Measurements from ENCODE around the gene IRAK4. TPM values are rescaled to one million over a fixed set of nuclear protein-coding genes. Genes with fewer than 3 reads are reported as not detected.

The IRAK4 gene
- polyA plus RNA-seq, 1 donor (not counting 4 experiments of a cell fraction or from before 2014, with no cell fraction given) = 13.9 TPM

GRCh38 chr12:43835264-43835655 lies 76.5 kb downstream of the IRAK4 start:
- no peaks in the 10 kb centered on the region for H4K20me1 ChIP-seq (ENCODE audit: control insufficient read depth, extremely low read depth, insufficient read depth, low read length)
- H3K4me1 ChIP-seq (ENCODE audit: control insufficient read depth, extremely low read depth, insufficient read depth, low read length) = peaks cover 4% of the 10 kb centered on the region
- no peaks in the 10 kb centered on the region for H3K9me1 ChIP-seq (ENCODE audit: control insufficient read depth, extremely low read depth, insufficient read depth, low read length)
- FAIRE-seq = no peak
- H3K9me3 ChIP-seq (ENCODE audit: control insufficient read depth, low read depth, low read length) = no peaks in the 10 kb centered on the region
- peak overlapping the region; percentile 77 for H3K4me2 ChIP-seq (ENCODE audit: control insufficient read depth, extremely low read depth, insufficient read depth, low read depth, low read length)
- peak overlapping the region; percentile 8 for H2AFZ ChIP-seq (ENCODE audit: control insufficient read depth, low read length)
- dilution Hi-C loops (cut with MboI; ENCODE audit: extremely low pct_ligation_motif_present, low sequenced_read_pairs) = no loop called here
- H3K27me3 ChIP-seq (ENCODE audit: control insufficient read depth, extremely low read depth, insufficient read depth, low read length) = no peaks in the 10 kb centered on the region
- peaks cover 2% of the 10 kb centered on the region for H3K79me2 ChIP-seq (ENCODE audit: control insufficient read depth, insufficient read depth, low read length)
- no peaks in the 10 kb centered on the region for H3K36me3 ChIP-seq (ENCODE audit: control insufficient read depth in 2 of 2, extremely low read depth in 1 of 2, insufficient read depth in 2 of 2, low read length in 2 of 2)
- peak overlapping the region; percentile 86 for H3K9ac ChIP-seq (ENCODE audit: control insufficient read depth, extremely low read depth, insufficient read depth, low read length)
- TF ChIP-seq CTCF (optimal IDR thresholded peaks at IDR 0.05 in 1 of 3, IDR thresholded peaks at IDR 0.05 in 1 of 3, conservative IDR thresholded peaks at IDR 0.05 in 1 of 3; ENCODE audit: extremely low read depth in 1 of 3, insufficient read depth in 2 of 3, low read length in 3 of 3) (no peak), EZH2 (IDR thresholded peaks at IDR 0.05; ENCODE audit: low read length) (no peak)
- DNase-seq (ENCODE audit: low read depth, low spot score) = no peak
- H3K27ac ChIP-seq (ENCODE audit: control insufficient read depth, insufficient read depth, low read length) = no peak overlapping the region
- peak overlapping the region; percentile 72 to 84 (median 75) for H3K4me3 ChIP-seq (ENCODE audit: control insufficient read depth in 2 of 3, extremely low read depth in 1 of 3, insufficient read depth in 2 of 3, low read depth in 1 of 3, low read length in 3 of 3)

- Histone ChIP-seq H3K79me2 (ENCODE audit: control insufficient read depth, insufficient read depth, low read length) (peaks cover 4% of the 10 kb centered on the region), H3K9me1 (ENCODE audit: control insufficient read depth, extremely low read depth, insufficient read depth, low read length) (no peaks in the 10 kb centered on the region), H2AFZ (ENCODE audit: control insufficient read depth, low read length) (peak within 1 kb of the TSS; percentile 92), H3K4me2 (ENCODE audit: control insufficient read depth, extremely low read depth, insufficient read depth, low read depth, low read length) (peak within 1 kb of the TSS; percentile 77), H3K9ac (ENCODE audit: control insufficient read depth, extremely low read depth, insufficient read depth, low read length) (peak within 1 kb of the TSS; percentile 86), H4K20me1 (ENCODE audit: control insufficient read depth, extremely low read depth, insufficient read depth, low read length) (no peaks in the 10 kb centered on the region), H3K27ac (ENCODE audit: control insufficient read depth, insufficient read depth, low read length) (peak within 1 kb of the TSS; percentile 68), H3K36me3 (ENCODE audit: control insufficient read depth in 2 of 2, extremely low read depth in 1 of 2, insufficient read depth in 2 of 2, low read length in 2 of 2) (no peaks in the 10 kb centered on the region), H3K9me3 (ENCODE audit: control insufficient read depth, low read depth, low read length) (no peaks in the 10 kb centered on the region), H3K4me1 (ENCODE audit: control insufficient read depth, extremely low read depth, insufficient read depth, low read length) (peaks cover 4% of the 10 kb centered on the region), H3K4me3 (ENCODE audit: control insufficient read depth in 2 of 3, extremely low read depth in 1 of 3, insufficient read depth in 2 of 3, low read depth in 1 of 3, low read length in 3 of 3) (peak within 1 kb of the TSS; percentile 72 to 84 (median 75)), H3K27me3 (ENCODE audit: control insufficient read depth, extremely low read depth, insufficient read depth, low read length) (no peaks in the 10 kb centered on the region)
- DNase-seq (ENCODE audit: low read depth, low spot score) (no peak), FAIRE-seq (no peak)
- TF ChIP-seq EZH2 (IDR thresholded peaks at IDR 0.05; ENCODE audit: low read length) (no peak), CTCF (optimal IDR thresholded peaks at IDR 0.05 in 1 of 3, IDR thresholded peaks at IDR 0.05 in 1 of 3, conservative IDR thresholded peaks at IDR 0.05 in 1 of 3; ENCODE audit: extremely low read depth in 1 of 3, insufficient read depth in 2 of 3, low read length in 3 of 3) (no peak)
- dilution Hi-C loops (cut with MboI; ENCODE audit: extremely low pct_ligation_motif_present, low sequenced_read_pairs) = no loop called here
Observed at GRCh38 chr12:43835656-43836474, 77.1 kb downstream of the IRAK4 start, which contains the start of gene TMEM117. Gene TMEM117, plus strand, starts transcription at chr12:43836081.
